ENCODE data around the gene FAAH. TPM values are rescaled to one million over a fixed set of nuclear protein-coding genes. Genes with fewer than 3 reads are reported as not detected.

FAAH gene
- total RNA-seq, 1 donor from 2014 or later, result 38.6 TPM

- H3K4me1 Mint-ChIP-seq (ENCODE audit: low read depth), result peaks cover 12% of the 10 kb centered on the region
- no peak for TF ChIP-seq CTCF (IDR thresholded peaks at IDR 0.05; ENCODE audit: unreplicated experiment)
- DNase-seq (ENCODE audit: low spot score, unreplicated experiment), result no peak
- no peaks in the 10 kb centered on the region for H3K9me3 Mint-ChIP-seq (ENCODE audit: low read depth)
- peak overlapping the region; percentile 76 for H3K27ac Mint-ChIP-seq
- H3K27me3 Mint-ChIP-seq, result no peaks in the 10 kb centered on the region
- H3K36me3 Mint-ChIP-seq (ENCODE audit: insufficient read depth), result peaks cover 7% of the 10 kb centered on the region
- no peak overlapping the region for H3K4me3 Mint-ChIP-seq (ENCODE audit: low read depth)
Measured at GRCh38 chr1:46369542-46370213, 24.4 kb upstream of the FAAH start.

GRCh38 chr1:46370214-46370633 lies 23.9 kb upstream of the FAAH start:
- H3K9me3 Mint-ChIP-seq (ENCODE audit: low read depth), result no peaks in the 10 kb centered on the region
- no peak for TF ChIP-seq CTCF (IDR thresholded peaks at IDR 0.05; ENCODE audit: unreplicated experiment)
- H3K4me3 Mint-ChIP-seq (ENCODE audit: low read depth), result no peak overlapping the region
- H3K27ac Mint-ChIP-seq, result peak overlapping the region; percentile 76
- DNase-seq (ENCODE audit: low spot score, unreplicated experiment), result no peak
- H3K4me1 Mint-ChIP-seq (ENCODE audit: low read depth), result peaks cover 10% of the 10 kb centered on the region
- H3K27me3 Mint-ChIP-seq, result no peaks in the 10 kb centered on the region
- H3K36me3 Mint-ChIP-seq (ENCODE audit: insufficient read depth), result peaks cover 7% of the 10 kb centered on the region

GRCh38 chr1:46372431-46372830 lies 21.7 kb upstream of the FAAH start:
- Mint-ChIP-seq H3K27me3 (no peaks in the 10 kb centered on the region), H3K4me3 (ENCODE audit: low read depth) (no peak overlapping the region), H3K9me3 (ENCODE audit: low read depth) (no peaks in the 10 kb centered on the region), H3K27ac (no peak overlapping the region), H3K36me3 (ENCODE audit: insufficient read depth) (peaks cover 7% of the 10 kb centered on the region), H3K4me1 (ENCODE audit: low read depth) (peaks cover 10% of the 10 kb centered on the region)
- DNase-seq (ENCODE audit: low spot score, unreplicated experiment), result no peak
- TF ChIP-seq CTCF (IDR thresholded peaks at IDR 0.05; ENCODE audit: unreplicated experiment), result no peak

- H3K9me3 Mint-ChIP-seq (ENCODE audit: low read depth), result peaks cover 6% of the 10 kb centered on the region
Measured at GRCh38 chr1:46379996-46380395, 14.1 kb upstream of the FAAH start.

GRCh38 chr1:46380508-46380907 lies 13.6 kb upstream of the FAAH start:
- TF ChIP-seq CTCF (IDR thresholded peaks at IDR 0.05; ENCODE audit: unreplicated experiment), result no peak
- peaks cover 6% of the 10 kb centered on the region for H3K9me3 Mint-ChIP-seq (ENCODE audit: low read depth)
- no peak overlapping the region for H3K4me3 Mint-ChIP-seq (ENCODE audit: low read depth)
- no peak overlapping the region for H3K27ac Mint-ChIP-seq
- H3K36me3 Mint-ChIP-seq (ENCODE audit: insufficient read depth), result peaks cover 3% of the 10 kb centered on the region
- H3K4me1 Mint-ChIP-seq (ENCODE audit: low read depth), result no peaks in the 10 kb centered on the region
- DNase-seq (ENCODE audit: low spot score, unreplicated experiment), result no peak
- H3K27me3 Mint-ChIP-seq, result no peaks in the 10 kb centered on the region

More at GRCh38 chr1:46379996-46380395, 14.1 kb upstream of the FAAH start:
- Mint-ChIP-seq H3K36me3 (ENCODE audit: insufficient read depth) (peaks cover 3% of the 10 kb centered on the region), H3K4me1 (ENCODE audit: low read depth) (no peaks in the 10 kb centered on the region), H3K27me3 (no peaks in the 10 kb centered on the region), H3K27ac (no peak overlapping the region), H3K4me3 (ENCODE audit: low read depth) (no peak overlapping the region)
- no peak for DNase-seq (ENCODE audit: low spot score, unreplicated experiment)
- TF ChIP-seq CTCF (IDR thresholded peaks at IDR 0.05; ENCODE audit: unreplicated experiment), result no peak
